Measurements from ENCODE around the gene KCNA2.

The KCNA2 gene

DNA sequence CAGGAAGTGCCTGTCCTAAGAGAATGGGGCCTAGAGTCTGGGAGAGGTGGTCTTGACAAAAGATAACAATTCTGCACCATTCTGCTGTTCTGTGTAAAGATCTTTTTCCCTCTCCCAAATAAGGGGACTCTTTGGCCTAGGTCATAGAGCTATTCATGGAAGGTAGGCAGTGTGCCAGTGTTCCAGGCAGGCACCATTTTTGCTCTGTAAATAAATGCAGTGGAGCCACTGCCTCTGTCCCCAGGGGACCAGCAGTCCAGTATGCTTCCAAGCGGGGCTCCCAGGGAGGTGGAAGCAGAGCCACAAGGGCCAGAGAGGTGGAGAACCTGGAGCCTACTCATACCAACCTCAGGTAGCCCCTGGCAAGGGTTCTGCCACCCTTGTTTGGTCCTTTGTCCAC, 25.9 kb downstream of the KCNA2 start:
- H3K9ac ChIP-seq (ENCODE audit: low read depth, low read length): no peak overlapping the region
- 0 out of 2 replicates have a peak, but pooled peaks cover 3% of the 10 kb centered on the region for H3K9me3 ChIP-seq (ENCODE audit: control insufficient read depth, insufficient read depth, low read length)
- no peaks in the 10 kb centered on the region for H3K4me1 ChIP-seq (ENCODE audit: insufficient read depth, low read length)
- no peaks in the 10 kb centered on the region for H3K36me3 ChIP-seq (ENCODE audit: insufficient read depth, low read length)

DNA sequence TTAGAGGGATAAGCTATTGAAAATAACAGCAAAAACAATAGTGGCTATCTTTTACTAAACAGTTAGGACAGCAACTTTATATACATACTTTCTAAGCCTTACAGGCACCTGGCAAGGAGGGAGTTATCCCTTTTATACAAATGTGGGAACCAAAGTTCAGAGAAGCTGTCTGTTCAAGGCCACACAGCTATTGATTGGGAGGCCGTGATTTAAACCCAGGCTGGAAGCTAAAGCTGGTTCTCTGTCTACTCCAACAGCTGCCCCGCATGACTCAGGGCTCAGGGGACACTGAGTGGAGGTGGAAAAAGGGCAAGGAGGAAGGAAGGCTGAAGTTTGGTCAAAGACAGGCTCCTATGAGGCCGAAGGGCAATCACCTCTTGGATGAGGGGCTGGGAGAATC, 26.7 kb downstream of the KCNA2 start:
- Histone ChIP-seq H3K9ac (ENCODE audit: low read depth, low read length) (no peak overlapping the region), H3K9me3 (ENCODE audit: control insufficient read depth, insufficient read depth, low read length) (0 out of 2 replicates have a peak, but pooled peaks cover 3% of the 10 kb centered on the region), H3K36me3 (ENCODE audit: insufficient read depth, low read length) (no peaks in the 10 kb centered on the region), H3K4me1 (ENCODE audit: insufficient read depth, low read length) (no peaks in the 10 kb centered on the region)

DNA sequence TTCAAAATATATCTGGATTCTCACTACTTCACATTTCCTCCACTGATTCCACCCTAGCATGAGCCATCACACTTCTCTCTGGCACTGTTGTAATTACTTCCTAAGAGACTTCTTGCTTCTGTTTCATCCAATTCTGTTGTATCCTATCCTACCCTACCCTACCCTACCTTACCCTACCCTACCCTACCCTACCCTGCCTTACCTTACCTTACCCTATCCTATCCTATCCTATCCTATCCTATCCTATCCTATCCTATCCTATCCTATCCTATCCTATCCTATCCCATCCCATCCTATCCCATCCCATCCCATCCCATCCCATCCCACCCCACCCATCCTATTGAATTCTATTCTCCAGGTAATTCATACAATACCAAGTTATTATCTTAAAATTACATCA, 29.7 kb downstream of the KCNA2 start:
- Histone ChIP-seq H3K36me3 (ENCODE audit: insufficient read depth, low read length) (no peaks in the 10 kb centered on the region), H3K4me1 (ENCODE audit: insufficient read depth, low read length) (no peaks in the 10 kb centered on the region), H3K9me3 (ENCODE audit: control insufficient read depth, insufficient read depth, low read length) (0 out of 2 replicates have a peak, but pooled peaks cover 3% of the 10 kb centered on the region), H3K9ac (ENCODE audit: low read depth, low read length) (no peak overlapping the region)

DNA sequence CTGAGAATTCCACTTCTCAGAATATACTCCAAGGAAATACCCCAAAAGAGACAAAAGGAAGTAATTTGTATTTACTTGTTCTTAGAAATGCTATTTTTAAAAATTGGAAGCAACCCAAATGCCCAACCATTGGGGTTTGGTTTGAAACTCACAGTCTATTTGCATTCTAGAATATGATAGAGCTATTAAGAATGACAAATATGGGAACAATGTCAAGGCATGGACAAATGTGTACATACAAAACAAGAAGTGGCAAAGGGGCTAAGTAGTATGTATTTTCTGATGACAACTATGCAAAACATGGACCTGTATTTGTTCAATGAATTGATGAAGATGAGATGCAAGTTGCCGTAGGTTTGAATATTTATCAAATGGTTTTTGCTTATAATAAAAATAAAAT, 32.8 kb downstream of the KCNA2 start:
- Histone ChIP-seq H3K36me3 (ENCODE audit: insufficient read depth, low read length) (no peaks in the 10 kb centered on the region), H3K4me1 (ENCODE audit: insufficient read depth, low read length) (no peaks in the 10 kb centered on the region; the same call in 1 of the 2 replicates), H3K9ac (ENCODE audit: low read depth, low read length) (no peak overlapping the region), H3K9me3 (ENCODE audit: control insufficient read depth, insufficient read depth, low read length) (0 out of 2 replicates have a peak, but pooled peaks cover 3% of the 10 kb centered on the region)

GRCh38 chr1:110572751-110573150, 33.4 kb downstream of the KCNA2 start:
- no peaks in the 10 kb centered on the region; the same call in 1 of the 2 replicates for H3K4me1 ChIP-seq (ENCODE audit: insufficient read depth, low read length)
- no peaks in the 10 kb centered on the region for H3K36me3 ChIP-seq (ENCODE audit: insufficient read depth, low read length)
- H3K9ac ChIP-seq (ENCODE audit: low read depth, low read length): no peak overlapping the region
- no peaks in the 10 kb centered on the region for H3K9me3 ChIP-seq (ENCODE audit: control insufficient read depth, insufficient read depth, low read length)

DNA sequence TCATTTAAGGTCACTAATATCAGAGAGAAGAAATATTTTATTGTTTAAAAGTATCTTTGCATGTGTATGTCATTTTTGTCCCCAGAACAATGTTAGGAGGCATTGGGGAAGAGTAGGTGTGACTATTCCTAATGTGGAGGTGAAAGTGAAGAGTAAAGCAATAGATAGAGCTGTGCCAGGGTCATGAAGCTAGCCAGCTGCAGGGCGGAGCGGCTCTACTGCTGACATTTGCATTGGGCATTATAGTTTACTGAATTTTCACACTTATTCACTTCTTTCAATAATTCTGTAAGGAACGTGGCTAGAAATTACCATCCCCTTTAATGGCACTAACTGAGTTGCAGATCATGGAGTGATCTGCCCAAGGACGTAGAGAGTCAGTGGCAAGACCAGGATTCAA, 35.3 kb downstream of the KCNA2 start:
- Histone ChIP-seq H3K4me1 (ENCODE audit: insufficient read depth, low read length) (no peaks in the 10 kb centered on the region; the same call in 1 of the 2 replicates), H3K36me3 (ENCODE audit: insufficient read depth, low read length) (no peaks in the 10 kb centered on the region), H3K9ac (ENCODE audit: low read depth, low read length) (no peak overlapping the region), H3K9me3 (ENCODE audit: control insufficient read depth, insufficient read depth, low read length) (no peaks in the 10 kb centered on the region)

GRCh38 chr1:110570307-110570706, 35.9 kb downstream of the KCNA2 start:
- H3K36me3 ChIP-seq (ENCODE audit: insufficient read depth, low read length): no peaks in the 10 kb centered on the region
- H3K9ac ChIP-seq (ENCODE audit: low read depth, low read length): no peak overlapping the region
- no peaks in the 10 kb centered on the region for H3K9me3 ChIP-seq (ENCODE audit: control insufficient read depth, insufficient read depth, low read length)
- no peaks in the 10 kb centered on the region; the same call in 1 of the 2 replicates for H3K4me1 ChIP-seq (ENCODE audit: insufficient read depth, low read length)

DNA sequence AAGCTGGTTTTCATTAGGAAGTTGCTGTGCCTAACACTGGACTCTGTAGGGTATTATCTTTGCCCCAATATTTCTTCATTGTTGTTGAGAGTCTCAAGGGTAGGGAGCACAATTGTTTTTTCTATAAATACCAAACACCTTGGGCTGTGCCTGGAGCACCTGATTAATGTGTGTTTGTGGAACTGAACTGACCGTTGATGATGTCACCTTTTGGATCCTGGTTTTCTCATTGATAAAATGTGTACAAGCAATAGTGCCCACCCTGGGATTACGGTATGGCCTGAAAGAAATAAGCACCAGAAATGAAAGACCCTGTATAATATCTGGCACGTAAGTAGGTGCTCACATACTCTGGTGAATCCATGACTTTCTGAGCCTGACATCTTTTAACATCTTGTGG, 39.3 kb downstream of the KCNA2 start:
- no peaks in the 10 kb centered on the region for H3K9me3 ChIP-seq (ENCODE audit: control insufficient read depth, insufficient read depth, low read length)

GRCh38 chr1:110565565-110565964, 40.6 kb downstream of the KCNA2 start:
- H3K9me3 ChIP-seq (ENCODE audit: control insufficient read depth, insufficient read depth, low read length): no peaks in the 10 kb centered on the region
- no peak overlapping the region for H3K9ac ChIP-seq (ENCODE audit: low read depth, low read length)
- no peaks in the 10 kb centered on the region; the same call in 1 of the 2 replicates for H3K4me1 ChIP-seq (ENCODE audit: insufficient read depth, low read length)
- no peaks in the 10 kb centered on the region for H3K36me3 ChIP-seq (ENCODE audit: insufficient read depth, low read length)

More for the DNA sequence above, 39.3 kb downstream of the KCNA2 start:
- Histone ChIP-seq H3K4me1 (ENCODE audit: insufficient read depth, low read length) (no peaks in the 10 kb centered on the region; the same call in 1 of the 2 replicates), H3K9ac (ENCODE audit: low read depth, low read length) (no peak overlapping the region), H3K36me3 (ENCODE audit: insufficient read depth, low read length) (no peaks in the 10 kb centered on the region)

DNA sequence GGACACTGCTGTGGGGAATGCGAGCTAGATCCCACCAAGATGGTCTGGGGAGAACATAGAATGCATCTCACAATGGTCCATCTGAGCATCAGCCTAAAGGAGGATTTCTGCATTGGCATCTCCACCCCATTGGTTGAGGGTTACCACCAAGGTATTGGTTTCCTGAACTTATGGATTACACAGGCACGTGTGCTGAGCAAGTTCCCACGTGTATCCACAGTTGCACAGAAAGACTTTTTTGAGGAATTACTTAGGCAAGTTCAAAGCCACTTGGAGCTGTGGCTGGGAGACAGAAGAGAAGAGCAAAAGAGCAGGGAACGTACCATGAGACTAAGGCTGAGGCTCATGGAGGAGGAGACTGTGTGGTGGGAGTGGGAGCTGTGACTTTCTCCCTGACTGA, 43.1 kb downstream of the KCNA2 start:
- Histone ChIP-seq H3K9me3 (ENCODE audit: control insufficient read depth, insufficient read depth, low read length) (no peaks in the 10 kb centered on the region), H3K36me3 (ENCODE audit: insufficient read depth, low read length) (no peaks in the 10 kb centered on the region), H3K9ac (ENCODE audit: low read depth, low read length) (no peak overlapping the region), H3K4me1 (ENCODE audit: insufficient read depth, low read length) (no peaks in the 10 kb centered on the region; the same call in 1 of the 2 replicates)

DNA sequence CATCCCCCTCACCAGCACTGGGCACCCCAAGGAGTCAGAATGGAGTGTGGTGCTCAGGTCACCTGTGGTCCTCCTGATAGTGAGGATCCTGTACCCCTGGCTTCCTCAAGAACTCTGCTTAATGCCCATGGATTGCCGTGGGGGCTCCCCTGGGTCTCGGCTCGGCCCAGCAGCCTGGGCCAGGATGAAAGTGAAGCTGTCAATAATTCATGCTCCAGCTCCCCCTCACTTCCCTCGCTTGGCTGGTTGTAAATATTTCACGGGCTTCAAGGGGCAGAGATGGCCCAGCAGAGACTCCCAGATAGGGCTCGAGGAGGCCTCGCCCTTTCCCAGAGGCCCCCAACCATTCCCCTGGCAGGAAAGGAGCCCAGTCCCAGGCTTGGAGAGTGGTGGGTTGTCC, 44.6 kb downstream of the KCNA2 start:
- Histone ChIP-seq H3K9ac (ENCODE audit: low read depth, low read length) (no peak overlapping the region), H3K4me1 (ENCODE audit: insufficient read depth, low read length) (no peaks in the 10 kb centered on the region; the same call in 1 of the 2 replicates), H3K9me3 (ENCODE audit: control insufficient read depth, insufficient read depth, low read length) (no peaks in the 10 kb centered on the region), H3K36me3 (ENCODE audit: insufficient read depth, low read length) (no peaks in the 10 kb centered on the region)

DNA sequence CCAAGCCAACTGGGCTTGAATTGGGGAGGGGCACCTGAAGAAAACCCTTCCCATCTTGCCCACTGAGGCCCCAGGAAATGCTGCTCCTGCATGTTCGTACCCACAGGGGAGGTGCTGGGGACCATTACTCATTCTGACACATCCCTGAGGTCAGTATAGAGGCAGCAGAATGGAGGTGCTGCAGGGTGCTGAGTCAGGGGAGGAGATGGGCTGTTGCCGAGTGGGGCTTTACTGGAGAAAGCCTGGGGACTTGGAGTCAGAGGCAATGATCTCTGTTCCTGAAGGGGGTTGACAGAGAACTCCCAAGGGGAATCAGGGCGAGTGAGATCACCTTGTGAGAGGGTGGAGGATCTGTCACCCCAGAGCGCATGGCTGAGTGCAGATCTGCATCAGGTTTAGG, 47.0 kb downstream of the KCNA2 start:
- H3K9me3 ChIP-seq (ENCODE audit: control insufficient read depth, insufficient read depth, low read length): no peaks in the 10 kb centered on the region
- H3K9ac ChIP-seq (ENCODE audit: low read depth, low read length): no peak overlapping the region
- H3K4me1 ChIP-seq (ENCODE audit: insufficient read depth, low read length): peaks cover 4% of the 10 kb centered on the region; the same call in 1 of the 2 replicates
- no peaks in the 10 kb centered on the region for H3K36me3 ChIP-seq (ENCODE audit: insufficient read depth, low read length)

DNA sequence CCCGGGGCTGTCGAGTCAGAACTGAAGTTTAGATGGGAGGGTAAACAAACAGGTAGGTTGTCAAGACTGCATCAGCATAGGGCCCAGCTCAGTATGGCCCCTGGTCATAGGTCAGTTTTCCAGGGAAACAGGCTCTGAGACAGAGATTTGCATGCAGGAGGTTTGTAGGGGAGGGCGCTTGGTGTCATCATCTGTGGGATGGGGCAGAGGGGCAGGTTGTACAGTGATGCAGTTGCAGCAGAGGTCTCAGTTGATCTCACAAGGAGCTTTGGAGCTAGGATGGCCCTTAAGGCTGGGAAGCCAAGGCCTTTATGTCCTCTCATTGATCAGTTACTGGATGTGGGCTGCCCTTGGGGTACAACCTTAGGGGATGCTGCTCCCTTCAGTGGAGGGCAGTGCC, 48.7 kb downstream of the KCNA2 start:
- no peaks in the 10 kb centered on the region for H3K9me3 ChIP-seq (ENCODE audit: control insufficient read depth, insufficient read depth, low read length)
- H3K9ac ChIP-seq (ENCODE audit: low read depth, low read length): no peak overlapping the region
- no peaks in the 10 kb centered on the region for H3K36me3 ChIP-seq (ENCODE audit: insufficient read depth, low read length)
- H3K4me1 ChIP-seq (ENCODE audit: insufficient read depth, low read length): peaks cover 4% of the 10 kb centered on the region; the same call in 1 of the 2 replicates

DNA sequence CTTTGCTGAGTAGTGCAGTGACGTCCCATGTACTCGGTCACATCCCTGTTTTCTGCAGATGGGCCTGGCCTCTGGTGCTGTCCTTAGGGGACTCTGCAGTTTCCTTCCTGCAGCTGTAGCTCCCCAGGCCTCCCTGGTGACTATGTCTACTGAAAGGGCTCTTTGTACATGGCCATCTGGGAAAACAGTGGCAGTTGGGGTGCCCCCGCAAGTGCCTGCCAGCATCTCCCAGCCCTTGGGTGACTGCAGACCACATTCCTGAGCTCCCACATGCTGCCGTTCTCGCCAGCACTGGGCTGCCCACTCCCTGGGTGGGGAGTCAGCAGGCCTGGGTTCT, 49.7 kb downstream of the KCNA2 start:
- H3K4me1 ChIP-seq (ENCODE audit: insufficient read depth, low read length): peaks cover 4% of the 10 kb centered on the region; the same call in 1 of the 2 replicates
- no peaks in the 10 kb centered on the region for H3K36me3 ChIP-seq (ENCODE audit: insufficient read depth, low read length)
- H3K9me3 ChIP-seq (ENCODE audit: control insufficient read depth, insufficient read depth, low read length): no peaks in the 10 kb centered on the region
- no peak overlapping the region for H3K9ac ChIP-seq (ENCODE audit: low read depth, low read length)

DNA sequence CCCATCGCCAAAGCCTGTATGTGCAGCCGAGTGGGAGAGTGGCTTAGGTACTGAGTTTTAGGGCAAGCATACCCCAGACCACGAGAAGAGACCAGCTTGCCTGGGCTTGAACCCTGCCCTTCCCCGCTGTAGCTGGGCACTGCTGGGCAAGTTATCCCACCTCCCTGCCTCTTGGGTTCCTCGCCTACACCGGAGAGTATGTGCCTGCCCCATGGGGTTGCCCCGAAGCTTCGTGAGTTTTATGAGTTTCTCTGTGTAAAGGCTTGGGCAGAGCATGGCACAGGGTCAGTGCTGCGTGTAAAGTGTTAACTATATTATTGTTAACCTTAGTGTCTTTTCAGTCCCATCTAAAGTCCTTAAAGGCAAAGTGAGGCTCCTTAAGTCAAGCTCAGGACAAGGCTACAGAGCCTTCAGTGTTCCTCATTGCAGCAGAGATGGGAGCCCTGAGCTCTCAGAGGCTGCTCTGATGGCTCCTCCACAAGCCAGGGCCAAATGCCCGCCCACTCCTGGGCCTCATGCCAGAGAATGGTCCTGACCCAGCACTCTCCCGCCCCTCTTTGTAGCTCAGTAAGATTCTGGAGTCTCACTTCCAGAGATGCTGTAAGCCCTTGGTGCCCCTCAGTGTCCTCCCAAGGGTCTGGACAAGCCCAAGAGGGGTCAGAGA, 50.2 kb downstream of the KCNA2 start:
- Histone ChIP-seq H3K36me3 (ENCODE audit: insufficient read depth, low read length) (no peaks in the 10 kb centered on the region), H3K9me3 (ENCODE audit: control insufficient read depth, insufficient read depth, low read length) (no peaks in the 10 kb centered on the region), H3K9ac (ENCODE audit: low read depth, low read length) (peak overlapping the region; percentile 50; the same call in 1 of the 2 replicates), H3K4me1 (ENCODE audit: insufficient read depth, low read length) (peaks cover 4% of the 10 kb centered on the region; the same call in 1 of the 2 replicates)
